Gastroesophageal sphincter (tissue), 4 donors: ENCODE results near the gene APOO. TPM values are rescaled to one million over a fixed set of nuclear protein-coding genes. Genes with fewer than 3 reads are reported as not detected.
A peak's percentile ranks its signal among the peaks of the same experiment; 100 is the strongest.

Experiments used
- ATAC-seq: fragments of 150-250 bp; one replicate; pipeline ENCODE4 v1.9.1; 2016; ENCODE audit warnings: mild to moderate bottlenecking, moderate library complexity
- H3K27ac ChIP-seq, 4 donors: fragments of 200-600 bp; sonication (generic) in 3 of 4; 1 replicate in 3 of 4; 2 replicates in 1 of 4; pipeline ENCODE4 v1.5.1; 2016 to 2019
- H3K27me3 ChIP-seq: fragments of 200-600 bp; sonication (generic); one replicate; pipeline ENCODE4 v1.5.1; 2019
- H3K36me3 ChIP-seq, 2 donors: fragments of 200-600 bp; sonication (generic); one replicate each; pipeline ENCODE4 v1.5.1; 2019; ENCODE audit warnings: control low read depth in 1 of 2
- H3K4me1 ChIP-seq, 3 donors: fragments of 200-600 bp; sonication (generic); 1 replicate in 2 of 3; 2 replicates in 1 of 3; pipeline ENCODE4 v1.5.1; 2016 to 2019; ENCODE audit warnings: control low read depth in 2 of 3
- H3K4me3 ChIP-seq, 2 donors: fragments of 200-600 bp; sonication (generic); one replicate each; pipeline ENCODE4 v1.5.1; 2019; ENCODE audit warnings: mild to moderate bottlenecking in 1 of 2, moderate library complexity in 1 of 2
- H3K9me3 ChIP-seq, 3 donors: fragments of 200-600 bp; sonication (generic); one replicate each; pipeline ENCODE4 v1.5.1; 2017 to 2019; ENCODE audit warnings: control low read depth in 2 of 3
- CTCF ChIP-seq, 4 experiments: fragments of 200-600 bp in 2 of 4; fragments of 450-650 bp in 2 of 4; sonication (generic) in 1 of 4; IDR thresholded peaks; one replicate each; pipeline ENCODE4 v1.5.1; 2017 to 2019; ENCODE audit warnings: antibody characterized with exemption in 4 of 4, mild to moderate bottlenecking in 2 of 4, moderate library complexity in 2 of 4
- EP300 ChIP-seq: sonication (generic); formaldehyde crosslinking; IDR thresholded peaks from one replicate; pipeline ENCODE4 v1.6.1; 2017; ENCODE audit warnings: antibody characterized with exemption, mild to moderate bottlenecking
- POLR2A ChIP-seq, 2 donors: fragments of 450-650 bp; IDR thresholded peaks; one replicate each; pipeline ENCODE4 v1.6.1; 2017; ENCODE audit warnings: antibody characterized with exemption in 2 of 2, mild to moderate bottlenecking in 2 of 2, moderate library complexity in 1 of 2
- POLR2AphosphoS5 ChIP-seq: sonication (generic); formaldehyde crosslinking; IDR thresholded peaks from one replicate; pipeline ENCODE4 v1.6.1; 2017; ENCODE audit warnings: antibody characterized with exemption
- WGBS, 2 donors: methylation state at CpG; one replicate each; pipeline ENCODE4 v1.1.5; 2018; ENCODE audit warnings: low coverage in 1 of 2; 5-methylcytosine and 5-hydroxymethylcytosine counted together
- total RNA-seq, 4 donors: library from RNA; depleted of rRNA; stranded (reverse); fragments of >200 nt; gene quantifications; one replicate each; pipeline ENCODE4 v1.1.0, GENCODE V29; 2016

The APOO gene
- total RNA-seq, 4 donors from 2014 or later = 4.5 to 19.8 (median 8.7) TPM

- Histone ChIP-seq H3K27ac (peak overlapping the region in 3 of 4 donors; percentile 37 to 94 (median 94)), H3K4me1 (peaks cover 0 to 26% (median 0%) of the 10 kb centered on the region in 3 donors), H3K9me3 (no peaks in the 10 kb centered on the region), H3K27me3 (no peaks in the 10 kb centered on the region), H3K4me3 (no peak overlapping the region), H3K36me3 (peaks cover 0 to 9% of the 10 kb centered on the region in 2 donors)
- WGBS, 2 donors = 71 to 82% methylated on average over 1 to 4 of the region's 11 CpGs
- TF ChIP-seq CTCF (IDR thresholded peaks at IDR 0.05) = no peak
- no peak for TF ChIP-seq EP300
- no peak for TF ChIP-seq POLR2AphosphoS5
- no peak for TF ChIP-seq POLR2A (IDR thresholded peaks at IDR 0.05)
- no peak for ATAC-seq
Observed at GRCh38 chrX:23786268-23786815, 121.4 kb downstream of the APOO start.

GRCh38 chrX:23785580-23785979 is 122.2 kb downstream of the APOO start:
- TF ChIP-seq POLR2AphosphoS5 = peak; percentile 2
- TF ChIP-seq CTCF (IDR thresholded peaks at IDR 0.05) = no peak
- Histone ChIP-seq H3K27me3 (no peaks in the 10 kb centered on the region), H3K36me3 (peaks cover 0 to 9% of the 10 kb centered on the region in 2 donors), H3K27ac (peak overlapping the region in 3 of 4 donors; percentile 81 to 94 (median 94)), H3K4me1 (peaks cover 0 to 26% (median 0%) of the 10 kb centered on the region in 3 donors), H3K9me3 (no peaks in the 10 kb centered on the region), H3K4me3 (peak overlapping the region; percentile 74 to 81)
- ATAC-seq = no peak
- 36 to 60% methylated on average over 1 to 2 of the region's 2 CpGs for WGBS, 2 donors

- H3K4me3 ChIP-seq = peak overlapping the region; percentile 74 to 81
- H3K9me3 ChIP-seq = no peaks in the 10 kb centered on the region
- TF ChIP-seq CTCF (IDR thresholded peaks at IDR 0.05) (no peak), POLR2AphosphoS5 (peak; percentile 47), EP300 (no peak), POLR2A (IDR thresholded peaks at IDR 0.05) (peak in 1 of 2 donors; percentile 4)
- H3K36me3 ChIP-seq = peaks cover 0 to 9% of the 10 kb centered on the region in 2 donors
- H3K27me3 ChIP-seq = no peaks in the 10 kb centered on the region
- H3K27ac ChIP-seq = peak overlapping the region; percentile 90 to 94 (median 93)
- WGBS, 2 donors = 47 to 62% methylated on average over 6 of the region's 8 CpGs
- peak; percentile 21 for ATAC-seq
- H3K4me1 ChIP-seq = peaks cover 0 to 26% (median 0%) of the 10 kb centered on the region in 3 donors
Observed at GRCh38 chrX:23784470-23785331, 123.0 kb downstream of the APOO start.

GRCh38 chrX:23783589-23784469 is 123.9 kb downstream of the APOO start:
- TF ChIP-seq POLR2AphosphoS5 (no peak), CTCF (IDR thresholded peaks at IDR 0.05) (no peak)
- H3K9me3 ChIP-seq = no peaks in the 10 kb centered on the region
- peaks cover 0 to 9% of the 10 kb centered on the region in 2 donors for H3K36me3 ChIP-seq
- H3K4me3 ChIP-seq = peak overlapping the region; percentile 74 to 81
- H3K4me1 ChIP-seq = peaks cover 0 to 26% (median 0%) of the 10 kb centered on the region in 3 donors
- ATAC-seq = no peak
- peak overlapping the region; percentile 90 to 94 (median 93) for H3K27ac ChIP-seq
- H3K27me3 ChIP-seq = no peaks in the 10 kb centered on the region
- 20 to 43% methylated on average over 9 to 11 of the region's 21 CpGs for WGBS, 2 donors

Other genes with a start within 250 kb of the APOO start
- gene PRDX4, start 240.4 kb downstream of the APOO start, total RNA-seq = 100 to 1,000 TPM in 1 of 4 donors, 10 to 100 TPM in 3; 47.6 to 126 (median 74.3) TPM
- 10 to 100 TPM; 48.7 to 70.7 (median 57.7) TPM for gene ACOT9, start 164.7 kb downstream of the APOO start, total RNA-seq
- 100 to 1,000 TPM; 167 to 405 (median 277) TPM for gene SAT1, start 124.8 kb downstream of the APOO start, total RNA-seq
- gene CXorf58, start 68 bp upstream of the APOO start, total RNA-seq = under 1 TPM in 1 of 4 donors, not detected in 3; 0.15 TPM
- gene KLHL15, start 119.2 kb upstream of the APOO start, total RNA-seq = 10 to 100 TPM; 12.2 to 42.3 (median 17.4) TPM
- gene EIF2S3, start 147.0 kb upstream of the APOO start, total RNA-seq = 100 to 1,000 TPM; 139 to 179 (median 156) TPM
- 10 to 100 TPM; 59.6 to 94.3 (median 63.1) TPM for gene ZFX, start 241.8 kb upstream of the APOO start, total RNA-seq